Mucosa of descending colon (tissue), 3 donors: ENCODE results near the gene AKAP6. TPM values are rescaled to one million over a fixed set of nuclear protein-coding genes. Genes with fewer than 3 reads are reported as not detected.

Experiments used
- ATAC-seq: fragments of 200-7000 bp; cut with Tn5 transposase; one replicate; pipeline ENCODE4 v1.9.1; 2020; ENCODE audit warnings: mild to moderate bottlenecking, moderate library complexity
- DNase-seq, 3 donors: peaks; one replicate each; pipeline ENCODE4 v3.0.0-alpha.2; 2020
- H3K36me3 ChIP-seq: fragments of 200-600 bp; one replicate; pipeline ENCODE4 v1.8.0; 2021; ENCODE audit warnings: low read depth, mild to moderate bottlenecking
- H3K4me1 ChIP-seq: fragments of 200-600 bp; one replicate; pipeline ENCODE4 v1.8.0; 2021; ENCODE audit warnings: low read depth, mild to moderate bottlenecking
- H3K4me3 ChIP-seq: fragments of 200-600 bp; one replicate; pipeline ENCODE4 v1.8.0; 2021; ENCODE audit warnings: mild to moderate bottlenecking
- H3K9me3 ChIP-seq: fragments of 200-600 bp; one replicate; pipeline ENCODE4 v1.8.0; 2021; ENCODE audit warnings: mild to moderate bottlenecking
- CTCF ChIP-seq: fragments of 200-600 bp; IDR thresholded peaks from one replicate; pipeline ENCODE4 v1.8.0; 2022; ENCODE audit warnings: antibody characterized with exemption, mild to moderate bottlenecking
- intact Hi-C, 2 donors: fragments of 100-400 bp; cut with DNase I in 1 of 2; cut with micrococcal nuclease in 1 of 2; formaldehyde crosslinking; loops; one replicate each; pipeline versions ENCODE4 v1.11.0 to v1.11.1; 2022; cut with DNase I, micrococcal nuclease
- total RNA-seq, 3 donors: library from RNA; stranded (reverse); fragmentation: NEBNext Ultra II Directional in 2 of 3; extraction: Animal tissue kit (Norgen Biotek cat#: 25700) in 2 of 3; gene quantifications; one replicate each; pipeline versions ENCODE4 v1.2.1 to v1.2.4, GENCODE V29; 2021 to 2023
- donor health status: DM: no; HTN: no; CAD: no; lungs with moderate emphysema.
- donor health status: DM: no; HTN: no; CAD: no.
- donor health status: DM: no; HTN: yes; CAD: no.

The AKAP6 gene
- total RNA-seq, 3 donors from 2014 or later = 4.2 to 30.8 (median 5.4) TPM

GRCh38 chr14:32621585-32621984 is 292.5 kb downstream of the AKAP6 start:
- TF ChIP-seq CTCF = no peak
- intact Hi-C loops = no loop called here
- no peaks in the 10 kb centered on the region for H3K36me3 ChIP-seq
- ATAC-seq (no peak), DNase-seq (no peak)
- H3K4me3 ChIP-seq = no peak overlapping the region
- H3K9me3 ChIP-seq = no peaks in the 10 kb centered on the region
- H3K4me1 ChIP-seq = no peaks in the 10 kb centered on the region

GRCh38 chr14:32622742-32623141 is 293.6 kb downstream of the AKAP6 start:
- Histone ChIP-seq H3K4me1 (no peaks in the 10 kb centered on the region), H3K4me3 (no peak overlapping the region), H3K36me3 (no peaks in the 10 kb centered on the region), H3K9me3 (no peaks in the 10 kb centered on the region)
- DNase-seq = no peak
- TF ChIP-seq CTCF = no peak
- no peak for ATAC-seq
- intact Hi-C loops = no loop called here

- no peak for ATAC-seq
- DNase-seq = no peak
- no peaks in the 10 kb centered on the region for H3K4me1 ChIP-seq
- intact Hi-C loops = no loop called here
- no peak overlapping the region for H3K4me3 ChIP-seq
- no peaks in the 10 kb centered on the region for H3K36me3 ChIP-seq
- H3K9me3 ChIP-seq = no peaks in the 10 kb centered on the region
- TF ChIP-seq CTCF = no peak
These were observed 294.4 kb downstream of the AKAP6 start for GRCh38 chr14:32623300-32624093.

GRCh38 chr14:32625211-32625610 is 296.1 kb downstream of the AKAP6 start:
- intact Hi-C loops = no loop called here
- no peak for ATAC-seq
- no peaks in the 10 kb centered on the region for H3K9me3 ChIP-seq
- no peaks in the 10 kb centered on the region for H3K36me3 ChIP-seq
- no peaks in the 10 kb centered on the region for H3K4me1 ChIP-seq
- H3K4me3 ChIP-seq = no peak overlapping the region
- no peak for DNase-seq
- TF ChIP-seq CTCF = no peak

GRCh38 chr14:32627545-32628298 is 298.6 kb downstream of the AKAP6 start:
- DNase-seq (no peak), ATAC-seq (no peak)
- Histone ChIP-seq H3K4me1 (no peaks in the 10 kb centered on the region), H3K9me3 (no peaks in the 10 kb centered on the region), H3K4me3 (no peak overlapping the region), H3K36me3 (no peaks in the 10 kb centered on the region)
- TF ChIP-seq CTCF = no peak
- intact Hi-C loops = no loop called here
